ENCODE data around the gene CPD.
"Not testable (repeated sequence)": the region's sequence is repeated elsewhere in the genome, so short reads cannot be mapped to it uniquely, and the experiment has no call there.

The CPD gene

DNA sequence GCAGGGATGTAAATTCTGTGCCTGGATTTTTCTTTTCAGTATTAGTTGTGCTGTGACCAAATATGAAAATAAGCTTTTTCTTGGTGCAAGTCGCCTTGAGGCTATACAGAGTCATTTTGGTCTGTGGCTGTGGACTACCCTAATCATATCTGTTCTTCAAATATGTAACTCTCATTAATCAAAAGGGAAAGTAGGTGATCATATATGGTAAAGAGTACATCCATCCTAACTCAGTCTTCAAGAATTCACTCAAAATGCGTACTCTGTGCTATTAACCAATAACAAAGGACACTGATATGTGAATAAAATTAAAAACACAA lies 2.6 kb downstream of the CPD start:
- in situ Hi-C loops (cut with MboI; ENCODE audit: low sequenced_read_pairs): no loop called here

DNA sequence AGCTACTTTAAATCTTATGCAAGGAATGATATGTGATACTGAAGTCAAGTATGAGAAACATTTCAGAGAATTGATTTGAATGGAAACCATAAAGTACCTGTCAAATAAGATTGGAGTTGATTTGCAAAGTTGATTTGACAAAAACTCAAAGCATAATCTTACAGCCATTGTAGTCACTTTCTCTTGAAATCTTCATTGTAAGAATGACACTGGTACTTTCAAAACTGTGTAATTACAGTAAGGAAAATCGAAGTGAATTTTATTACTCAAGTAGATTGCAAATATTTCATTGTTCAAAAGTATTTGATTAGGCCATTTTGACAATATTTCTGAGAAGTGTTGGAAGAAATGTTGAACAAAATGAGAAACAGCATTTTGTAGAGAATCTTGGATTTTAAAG lies 3.6 kb downstream of the CPD start:
- in situ Hi-C loops (cut with MboI; ENCODE audit: low sequenced_read_pairs): no loop called here

DNA sequence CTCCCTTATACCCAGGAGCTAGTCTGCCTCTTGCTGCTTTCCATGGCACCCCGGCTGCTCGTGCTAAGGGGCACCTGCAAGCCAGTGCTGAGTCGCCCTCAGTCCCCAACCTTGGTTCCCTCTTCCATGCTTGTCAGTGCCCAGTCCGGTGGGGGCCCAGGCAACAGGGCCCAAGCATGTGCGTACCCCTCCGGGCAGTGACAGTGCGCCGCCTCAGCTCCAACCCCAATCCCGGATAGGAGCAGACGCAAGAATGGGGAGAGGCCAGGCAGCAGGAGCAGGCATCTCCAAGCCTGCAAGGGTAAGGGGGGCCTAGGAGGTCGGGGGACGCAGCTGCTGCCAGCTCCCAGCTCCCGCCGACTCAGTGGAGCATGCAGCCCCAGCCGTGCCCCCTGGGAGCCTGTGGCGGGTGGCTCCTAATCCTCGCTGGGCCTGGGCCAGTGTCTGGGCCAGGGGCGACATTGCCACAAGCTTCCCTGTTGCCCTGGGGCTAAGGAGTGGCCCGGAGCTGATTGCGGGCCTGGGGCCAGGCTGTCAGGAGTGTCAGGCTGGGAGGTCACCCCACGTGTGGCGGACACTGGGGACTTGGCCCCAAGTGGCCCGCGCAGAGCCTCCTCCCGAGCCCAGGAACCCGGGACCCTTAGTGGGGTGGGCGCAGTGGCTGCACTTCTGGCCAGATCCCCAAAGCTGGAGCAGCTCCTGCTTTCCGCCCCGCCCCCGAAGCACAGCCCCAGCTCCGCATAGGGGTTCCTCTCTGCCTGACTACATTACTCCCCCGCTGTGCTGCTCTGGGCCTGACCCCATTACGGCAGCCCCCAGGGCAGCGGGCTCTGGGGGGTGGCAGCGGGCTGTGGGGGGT lies 9.8 kb downstream of the CPD start:
- in situ Hi-C loops (cut with MboI; ENCODE audit: low sequenced_read_pairs): no loop called here

DNA sequence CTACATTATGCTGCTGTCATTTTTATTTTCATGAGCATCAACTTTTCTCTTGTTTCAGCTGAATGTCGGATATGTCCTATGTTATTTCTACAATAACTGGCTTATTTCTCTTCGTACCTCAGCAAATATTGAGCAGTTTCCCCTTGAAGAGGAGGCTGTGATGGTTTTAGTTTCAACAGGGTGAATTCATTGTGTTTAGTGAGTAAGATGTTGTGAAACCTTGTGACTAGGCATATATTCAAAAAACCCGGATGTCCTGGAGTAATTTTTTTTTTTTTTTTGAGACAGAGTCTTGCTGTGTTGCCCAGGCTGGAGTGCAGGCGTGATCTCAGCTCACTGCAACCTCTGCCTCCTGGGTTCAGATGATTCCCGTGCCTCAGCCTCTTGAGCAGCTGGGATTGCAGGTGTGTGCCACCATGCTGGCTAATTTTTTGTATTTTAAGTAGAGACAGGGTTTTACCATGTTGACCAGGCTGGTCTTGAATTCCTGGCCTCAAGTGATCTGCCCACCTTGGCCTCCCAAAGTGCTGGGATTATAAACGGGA lies 11.1 kb downstream of the CPD start:
- in situ Hi-C loops (cut with MboI; ENCODE audit: low sequenced_read_pairs): no loop called here

DNA sequence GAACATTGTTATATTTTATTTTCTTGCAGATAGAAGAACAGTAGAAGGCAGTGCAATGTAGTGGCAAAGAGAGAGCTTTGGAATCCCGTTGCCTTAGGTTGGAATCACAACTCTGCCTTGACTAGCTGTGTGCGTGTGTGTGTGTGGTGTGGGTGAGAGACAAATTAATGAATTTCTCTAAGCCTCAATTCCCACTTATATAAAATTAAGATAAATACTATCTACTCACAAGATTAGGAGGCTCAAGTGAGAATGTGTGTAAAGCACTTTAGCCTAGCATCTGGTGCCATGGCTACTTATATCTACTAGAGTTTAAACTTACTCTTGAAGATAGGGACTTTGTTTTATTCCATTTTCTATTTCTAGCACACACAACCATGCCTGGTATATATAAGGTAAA lies 12.8 kb downstream of the CPD start:
- in situ Hi-C loops (cut with MboI; ENCODE audit: low sequenced_read_pairs): no loop called here

DNA sequence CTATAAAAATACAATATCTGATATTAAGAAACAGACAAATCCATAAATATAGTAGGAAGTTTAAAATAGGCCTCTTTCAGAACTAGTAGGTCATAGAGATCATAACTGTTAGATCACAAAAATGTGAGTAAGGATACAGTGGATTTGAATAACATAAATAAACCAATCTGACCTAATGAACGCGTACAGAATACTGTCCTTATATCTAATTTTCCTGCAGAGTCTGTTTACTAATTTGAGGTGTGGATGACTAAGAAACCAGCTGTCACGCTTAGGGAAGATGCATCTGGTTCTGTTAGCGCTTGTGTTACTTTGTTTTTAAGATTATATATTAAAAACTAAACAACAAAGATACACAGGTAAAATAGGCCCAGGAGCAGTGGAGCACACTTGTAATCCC lies 14.8 kb downstream of the CPD start:
- in situ Hi-C loops (cut with MboI; ENCODE audit: low sequenced_read_pairs): no loop called here

DNA sequence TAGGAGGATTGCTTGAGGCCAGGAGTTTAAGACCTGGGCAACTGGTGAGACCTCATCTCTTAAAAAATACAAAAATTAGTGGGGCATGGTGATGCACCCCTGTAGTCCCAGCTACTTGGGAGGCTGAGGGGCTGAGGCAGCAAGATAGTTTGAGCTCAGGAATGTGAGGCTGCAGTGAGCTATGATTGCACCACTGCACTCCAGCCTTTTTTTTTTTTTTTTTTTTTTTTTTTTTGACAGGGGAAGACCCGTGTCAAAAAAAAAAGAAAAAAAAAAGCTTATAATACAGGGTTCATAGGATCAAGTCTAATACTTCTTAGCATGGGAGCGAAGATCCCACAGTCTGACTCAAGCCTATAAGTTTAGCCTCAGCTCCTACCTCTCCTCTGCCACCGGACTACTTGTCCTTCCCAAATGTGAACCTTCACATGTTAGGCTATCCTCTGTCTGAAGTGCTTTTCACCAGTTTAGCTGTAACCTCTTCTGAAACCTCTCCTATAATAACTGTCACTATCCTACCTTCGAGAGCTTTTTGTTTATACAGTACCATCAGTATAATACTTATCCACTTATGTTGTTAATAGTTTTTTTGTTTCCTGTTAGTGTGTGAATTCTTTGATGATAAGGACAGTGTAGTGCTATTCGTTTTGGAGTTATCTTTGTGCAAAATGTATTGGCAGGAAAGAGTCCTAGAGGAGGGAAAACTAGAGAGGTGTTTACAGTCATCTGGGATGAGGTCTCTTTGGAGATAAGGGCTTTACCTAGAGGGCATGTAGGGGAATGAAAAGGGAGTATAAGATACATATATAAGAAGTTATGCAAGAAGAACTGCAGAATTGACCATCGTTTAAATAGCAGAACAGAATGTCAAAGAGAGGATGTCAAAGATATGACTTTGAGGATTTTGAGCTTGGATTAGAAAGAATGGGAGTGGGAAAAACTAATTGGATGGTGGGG lies 15.5 kb downstream of the CPD start:
- in situ Hi-C loops (cut with MboI; ENCODE audit: low sequenced_read_pairs): no loop called here

DNA sequence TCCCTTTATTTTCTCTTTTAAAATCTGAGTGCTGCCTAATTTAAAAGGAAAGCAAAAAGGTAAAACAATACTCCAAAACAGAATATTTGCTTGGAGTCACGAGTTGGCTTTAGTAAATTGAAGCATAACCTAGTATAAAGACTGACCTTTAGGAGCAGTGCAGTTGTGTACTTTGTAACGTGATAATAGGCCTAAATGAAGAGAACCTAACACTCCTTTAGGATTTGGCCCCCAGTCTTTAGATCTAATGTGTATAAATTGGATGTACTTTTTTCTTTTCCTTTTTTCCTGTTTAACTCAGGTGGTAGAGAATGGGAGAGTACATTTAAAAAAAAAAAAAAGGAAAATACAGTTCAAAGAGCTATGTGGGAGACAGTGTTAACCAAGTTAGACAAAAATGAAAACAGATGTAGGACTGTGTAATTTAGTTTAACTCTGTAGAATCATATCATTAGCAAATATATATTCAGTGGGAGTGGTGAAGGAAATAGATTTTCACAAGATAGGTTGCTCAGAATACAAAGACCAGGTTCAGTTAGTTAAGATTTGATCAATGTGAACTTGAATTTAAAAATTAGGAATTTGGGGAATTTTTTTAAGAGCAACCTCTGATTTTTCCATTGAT lies 16.8 kb downstream of the CPD start:
- in situ Hi-C loops (cut with MboI; ENCODE audit: low sequenced_read_pairs): no loop called here

DNA sequence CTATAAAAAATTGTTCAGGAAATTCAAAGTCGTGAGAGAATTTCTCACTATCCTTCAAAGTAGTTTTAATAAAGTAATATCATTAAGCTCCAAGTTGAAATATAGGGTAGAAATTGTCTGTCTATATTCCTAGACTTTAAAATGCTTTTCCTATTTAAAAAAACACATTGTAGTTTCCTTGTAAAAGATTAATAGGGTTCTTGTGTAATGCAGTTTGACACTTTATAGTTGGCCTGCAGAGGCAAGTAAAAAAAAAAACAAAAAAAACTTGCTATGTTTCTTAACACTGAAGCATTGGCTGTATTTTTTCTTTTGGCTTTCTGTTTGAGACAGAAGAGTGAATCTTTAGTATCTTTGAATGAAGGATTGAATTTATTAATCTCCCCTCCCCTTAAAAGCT lies 17.4 kb downstream of the CPD start:
- in situ Hi-C loops (cut with MboI; ENCODE audit: low sequenced_read_pairs): no loop called here

DNA sequence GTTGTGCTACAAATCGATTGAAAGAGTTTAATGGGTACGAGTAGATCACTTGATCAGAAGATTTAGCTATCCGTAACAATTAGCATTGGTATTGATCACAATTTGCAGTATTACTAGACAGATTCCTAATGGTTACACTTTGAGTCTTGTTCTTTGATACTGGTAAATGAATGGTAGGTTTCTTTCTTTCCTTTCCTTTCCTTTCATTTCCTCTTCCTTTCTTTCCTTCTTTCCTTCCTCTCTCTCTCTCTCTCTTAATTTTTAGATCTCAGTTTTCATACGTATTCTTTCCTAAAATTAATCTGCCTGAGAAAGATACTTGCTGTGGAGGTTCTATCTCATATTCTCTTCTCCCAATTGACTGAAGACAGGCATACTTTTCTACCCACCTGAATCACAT lies 17.9 kb downstream of the CPD start:
- in situ Hi-C loops (cut with MboI; ENCODE audit: low sequenced_read_pairs): no loop called here

DNA sequence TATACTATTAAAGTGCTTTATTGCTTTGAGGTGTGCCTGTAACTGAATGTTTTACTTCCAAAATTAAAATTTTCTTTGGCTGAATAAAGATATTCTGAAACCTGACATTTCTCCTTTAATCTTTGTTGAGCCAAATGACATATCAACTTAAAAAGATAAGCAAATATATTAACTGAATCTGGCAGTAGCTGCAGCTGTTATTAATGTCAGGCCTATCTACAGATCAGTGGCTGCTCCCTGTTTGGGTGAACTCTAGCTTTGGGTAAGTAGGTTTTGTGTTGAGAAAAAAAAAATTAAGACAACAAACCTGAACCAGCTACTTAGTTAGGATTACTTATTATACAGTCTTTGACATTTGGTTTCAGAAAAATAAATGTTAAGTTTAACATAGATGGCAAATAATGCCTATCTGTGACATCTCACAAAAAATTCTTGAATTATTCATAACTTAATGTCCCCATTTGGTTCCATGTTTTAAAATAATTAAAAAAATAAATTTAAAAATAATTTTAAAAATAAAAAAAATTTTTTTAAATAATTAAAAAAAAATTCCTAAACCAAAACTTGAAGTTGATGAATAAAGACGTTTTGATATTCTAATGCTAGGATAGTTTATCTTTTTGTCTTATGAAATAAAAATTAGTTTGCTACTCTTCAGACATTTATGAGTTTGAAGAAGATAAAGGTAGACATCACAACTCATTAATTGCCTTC lies 19.8 kb downstream of the CPD start:
- in situ Hi-C loops (cut with MboI; ENCODE audit: low sequenced_read_pairs): no loop called here

DNA sequence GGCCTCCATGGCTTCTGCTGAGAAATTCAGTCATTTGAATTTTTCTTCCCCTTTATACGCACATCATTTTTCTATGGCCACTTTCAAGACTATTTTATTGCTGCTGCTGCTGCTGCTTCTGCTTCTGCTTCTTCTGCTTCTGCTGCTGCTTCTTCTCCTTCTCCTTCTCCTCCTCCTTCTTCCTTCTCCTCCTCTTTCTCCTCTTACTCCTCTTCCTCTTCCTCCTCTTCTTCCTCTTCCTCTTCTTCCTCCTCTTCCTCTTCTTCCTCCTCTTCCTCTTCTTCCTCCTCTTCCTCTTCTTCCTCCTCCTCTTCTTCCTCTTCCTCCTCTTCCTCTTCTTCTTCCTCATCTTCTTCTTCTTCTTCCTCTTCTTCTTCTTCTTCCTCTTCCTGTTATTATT lies 22.4 kb downstream of the CPD start:
- in situ Hi-C loops (cut with MboI; ENCODE audit: low sequenced_read_pairs): no loop called here

DNA sequence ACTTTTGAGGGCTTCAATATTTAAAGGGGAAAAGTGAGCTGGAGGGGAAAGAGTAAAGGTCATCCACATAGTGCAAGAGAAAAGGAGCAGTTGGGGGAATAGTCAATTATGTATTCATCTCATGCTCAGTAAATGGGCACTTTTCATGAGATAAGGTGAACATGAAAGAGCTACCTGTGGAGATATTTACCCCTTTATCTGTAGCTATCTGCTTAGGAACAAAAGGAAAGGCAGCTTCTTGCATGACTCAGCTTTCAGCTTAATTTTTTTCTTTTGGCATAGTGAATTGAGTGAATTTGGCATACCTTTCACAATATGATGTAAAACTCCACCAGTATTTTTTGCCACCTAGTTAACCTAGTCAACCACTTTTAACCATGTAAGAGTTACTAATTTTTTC lies 26.4 kb downstream of the CPD start:
- in situ Hi-C loops (cut with MboI; ENCODE audit: low sequenced_read_pairs): no loop called here

DNA sequence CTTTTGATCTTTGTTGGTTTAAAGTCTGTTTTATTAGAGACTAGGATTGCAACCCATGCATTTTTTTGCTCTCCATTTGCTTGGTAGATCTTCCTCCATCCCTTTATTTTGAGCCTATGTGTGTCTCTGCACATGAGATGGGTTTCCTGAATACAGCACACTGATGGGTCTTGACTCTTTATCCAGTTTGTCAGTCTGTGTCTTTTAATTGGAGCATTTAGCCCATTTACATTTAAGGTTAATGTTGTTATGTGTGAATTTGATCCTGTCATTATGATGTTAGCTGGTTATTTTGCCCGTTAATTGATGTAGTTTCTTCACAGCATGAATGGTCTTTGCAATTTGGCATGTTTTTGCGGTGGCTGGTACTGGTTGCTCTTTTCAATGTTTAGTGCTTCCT lies 31.9 kb downstream of the CPD start:
- in situ Hi-C loops (cut with MboI; ENCODE audit: low sequenced_read_pairs): not testable (repeated sequence)

DNA sequence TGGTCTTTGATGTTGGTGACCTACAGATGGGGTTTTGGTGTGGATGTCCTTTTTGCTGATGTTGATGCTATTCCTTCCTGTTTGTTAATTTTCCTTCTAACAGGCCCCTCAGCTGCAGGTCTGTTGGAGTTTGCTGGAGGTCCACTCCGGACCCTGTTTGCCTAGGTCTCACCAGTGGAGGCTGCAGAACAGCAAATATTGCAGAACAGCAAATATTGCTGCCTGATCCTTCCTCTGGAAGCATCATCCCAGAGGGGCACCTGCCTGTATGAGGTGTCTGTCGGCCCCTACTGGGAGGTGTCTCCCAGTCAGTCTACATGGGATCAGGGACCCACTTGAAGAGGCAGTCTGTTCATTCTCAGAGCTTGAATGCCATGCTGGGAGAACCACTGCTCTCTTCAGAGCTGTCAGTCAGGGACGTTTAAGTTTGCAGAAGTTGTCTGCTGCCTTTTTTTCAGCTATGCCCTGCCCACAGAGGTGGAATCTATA lies 33.3 kb downstream of the CPD start:
- in situ Hi-C loops (cut with MboI; ENCODE audit: low sequenced_read_pairs): not testable (repeated sequence)

DNA sequence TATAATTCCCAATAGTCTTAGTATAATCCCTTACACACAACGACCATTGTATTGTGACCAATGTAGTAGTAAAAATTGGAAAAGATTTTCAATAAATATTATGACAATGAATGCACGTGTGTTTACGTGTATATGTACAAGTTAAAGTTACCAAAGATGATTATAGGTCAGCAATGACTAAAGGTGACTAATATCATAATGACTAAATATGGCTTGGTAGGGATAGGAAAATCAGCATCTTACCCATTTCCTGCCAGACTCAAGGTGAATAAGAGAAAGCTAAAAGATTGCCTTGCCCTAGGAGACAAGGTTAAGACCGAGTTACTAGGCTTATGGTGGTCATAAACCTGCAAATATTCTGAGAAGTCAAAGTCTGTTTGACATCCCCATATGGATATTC lies 34.4 kb downstream of the CPD start:
- in situ Hi-C loops (cut with MboI; ENCODE audit: low sequenced_read_pairs): no loop called here

DNA sequence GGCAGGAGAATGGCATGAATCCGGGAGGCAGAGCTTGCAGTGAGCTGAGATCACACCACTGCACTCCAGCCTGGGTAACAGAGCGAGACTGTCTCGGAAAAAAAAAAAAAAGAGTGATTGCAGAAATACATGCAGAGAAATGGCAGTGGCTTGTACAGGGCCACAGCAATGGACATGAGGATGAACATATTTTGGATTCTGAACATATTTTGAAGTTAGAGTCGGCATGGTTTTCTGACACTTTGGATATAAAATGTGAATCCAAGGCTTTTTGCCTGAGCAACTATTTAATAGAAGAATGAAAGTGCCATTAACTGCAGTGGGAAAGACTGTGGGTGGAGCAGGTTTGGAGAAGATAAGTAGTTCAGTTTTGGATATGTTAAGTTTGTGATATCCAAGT lies 35.8 kb downstream of the CPD start:
- in situ Hi-C loops (cut with MboI; ENCODE audit: low sequenced_read_pairs): no loop called here

DNA sequence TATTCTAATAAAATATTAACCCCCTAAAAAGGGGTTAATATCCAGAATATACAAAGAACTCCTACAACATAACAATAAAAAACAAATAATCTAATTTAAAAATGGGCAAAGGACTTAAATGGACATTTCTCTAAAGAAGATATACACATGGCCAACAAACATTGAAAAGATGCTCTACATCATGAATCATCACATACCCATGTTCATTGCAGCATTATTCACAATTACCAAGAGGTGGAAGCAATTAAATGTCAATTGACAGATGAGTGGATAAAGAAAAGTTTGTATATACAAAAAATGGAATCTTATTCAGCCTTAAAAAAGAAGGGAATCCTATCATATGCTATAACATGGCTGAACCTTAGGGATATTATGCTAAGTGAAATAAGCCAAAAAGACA lies 36.8 kb downstream of the CPD start:
- in situ Hi-C loops (cut with MboI; ENCODE audit: low sequenced_read_pairs): no loop called here

DNA sequence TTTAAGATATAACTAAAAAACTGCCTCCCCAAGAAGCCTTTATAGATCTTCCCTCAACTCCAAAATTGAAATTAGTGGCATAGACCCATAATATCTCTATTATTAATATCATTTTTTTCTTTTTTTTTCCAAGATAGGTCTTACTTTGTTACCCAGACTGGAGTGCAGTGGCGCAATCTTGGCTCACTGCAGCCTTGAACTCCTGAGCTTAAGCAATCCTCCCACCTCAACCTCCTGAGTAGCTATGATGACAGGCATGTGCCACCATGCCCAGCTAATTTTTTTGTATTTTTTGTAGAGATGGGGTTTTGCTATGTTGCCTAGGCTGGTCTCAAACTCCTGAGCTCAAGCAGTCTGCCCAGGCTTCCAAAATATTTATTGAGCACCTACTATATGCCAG lies 39.3 kb downstream of the CPD start:
- in situ Hi-C loops (cut with MboI; ENCODE audit: low sequenced_read_pairs): not testable (repeated sequence)

DNA sequence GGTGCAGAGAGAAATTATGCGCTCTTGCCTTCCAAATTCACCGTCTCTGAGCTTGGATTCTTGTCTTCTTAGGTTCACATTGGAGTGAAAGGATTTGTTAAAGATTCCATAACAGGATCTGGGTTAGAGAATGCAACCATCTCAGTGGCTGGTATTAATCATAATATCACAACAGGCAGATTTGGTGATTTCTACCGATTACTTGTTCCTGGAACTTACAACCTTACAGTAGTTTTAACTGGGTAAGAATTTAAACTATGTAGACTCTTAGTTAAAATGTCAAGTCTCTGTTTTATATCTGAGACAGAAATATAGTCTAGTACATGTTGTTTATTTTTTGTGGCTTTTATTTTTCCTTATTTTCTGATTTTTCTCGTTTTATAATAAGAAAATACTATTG lies 42.9 kb downstream of the CPD start:
- in situ Hi-C loops (cut with MboI; ENCODE audit: low sequenced_read_pairs): no loop called here

DNA sequence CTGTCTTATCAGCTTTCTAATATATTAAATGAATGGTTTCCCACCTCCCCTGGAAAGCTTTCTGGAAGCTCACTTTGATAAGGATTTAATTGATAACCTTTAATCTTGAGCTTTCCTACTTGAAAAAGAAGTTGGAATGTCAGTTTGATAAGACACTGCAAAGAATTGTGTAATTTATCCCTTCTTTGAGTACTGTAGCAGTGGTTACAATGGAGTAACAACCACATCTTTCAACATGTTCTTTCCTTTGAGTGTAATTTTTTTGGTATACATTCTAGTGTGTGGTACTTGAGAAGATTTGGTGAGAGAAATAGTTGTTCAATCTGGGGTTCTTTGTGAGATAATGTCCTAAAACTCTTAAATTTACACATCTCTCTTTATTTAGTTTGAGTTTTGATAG lies 43.4 kb downstream of the CPD start:
- in situ Hi-C loops (cut with MboI; ENCODE audit: low sequenced_read_pairs): no loop called here

All from HL-60/S4 treated with phorbol 12-myristate 13-acetate at 8.2 ng/mL for 4 days and 3 days (cell line).